ENCODE data around the gene CEP250. TPM values are rescaled to one million over a fixed set of nuclear protein-coding genes. Genes with fewer than 3 reads are reported as not detected.
"Not testable (repeated sequence)": the region's sequence is repeated elsewhere in the genome, so short reads cannot be mapped to it uniquely, and the experiment has no call there.

The CEP250 gene
- total RNA-seq, 1 donor from 2014 or later, result 55.4 TPM

DNA sequence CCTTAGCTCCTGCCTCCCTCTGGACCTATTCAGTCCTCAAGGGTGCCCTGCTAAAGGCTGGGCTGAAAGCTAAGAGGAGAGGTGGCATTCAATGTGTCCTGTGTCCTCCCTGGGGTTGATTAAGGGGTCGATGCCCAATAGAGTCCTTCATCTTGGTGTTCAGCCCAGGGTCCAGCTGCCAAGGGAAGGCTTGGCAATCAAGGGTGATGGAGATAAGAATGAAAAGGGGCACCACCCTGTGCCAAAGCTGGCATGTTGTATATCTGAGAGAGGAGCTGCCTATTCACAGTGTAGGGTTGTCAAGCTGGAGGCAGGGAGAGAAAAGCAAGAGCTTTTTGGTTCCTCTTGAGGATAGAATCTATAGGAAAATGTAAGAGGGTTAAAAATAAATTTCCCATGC, 61.7 kb downstream of the CEP250 start:
- TF ChIP-seq EZH2phosphoT487 (IDR thresholded peaks at IDR 0.05), result no peak
- TF ChIP-seq, protein P1, sequence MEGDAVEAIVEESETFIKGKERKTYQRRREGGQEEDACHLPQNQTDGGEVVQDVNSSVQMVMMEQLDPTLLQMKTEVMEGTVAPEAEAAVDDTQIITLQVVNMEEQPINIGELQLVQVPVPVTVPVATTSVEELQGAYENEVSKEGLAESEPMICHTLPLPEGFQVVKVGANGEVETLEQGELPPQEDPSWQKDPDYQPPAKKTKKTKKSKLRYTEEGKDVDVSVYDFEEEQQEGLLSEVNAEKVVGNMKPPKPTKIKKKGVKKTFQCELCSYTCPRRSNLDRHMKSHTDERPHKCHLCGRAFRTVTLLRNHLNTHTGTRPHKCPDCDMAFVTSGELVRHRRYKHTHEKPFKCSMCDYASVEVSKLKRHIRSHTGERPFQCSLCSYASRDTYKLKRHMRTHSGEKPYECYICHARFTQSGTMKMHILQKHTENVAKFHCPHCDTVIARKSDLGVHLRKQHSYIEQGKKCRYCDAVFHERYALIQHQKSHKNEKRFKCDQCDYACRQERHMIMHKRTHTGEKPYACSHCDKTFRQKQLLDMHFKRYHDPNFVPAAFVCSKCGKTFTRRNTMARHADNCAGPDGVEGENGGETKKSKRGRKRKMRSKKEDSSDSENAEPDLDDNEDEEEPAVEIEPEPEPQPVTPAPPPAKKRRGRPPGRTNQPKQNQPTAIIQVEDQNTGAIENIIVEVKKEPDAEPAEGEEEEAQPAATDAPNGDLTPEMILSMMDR (IDR thresholded peaks at IDR 0.05), result no peak
- no peak for TF ChIP-seq EZH2 (IDR thresholded peaks at IDR 0.05)
- Mint-ChIP-seq H3K4me1 (peaks cover 3% of the 10 kb centered on the region), H3K27ac (no peak overlapping the region), H3K9me3 (no peaks in the 10 kb centered on the region), H3K36me3 (peaks cover 5% of the 10 kb centered on the region), H3K4me3 (no peak overlapping the region), H3K27me3 (ENCODE audit: insufficient read depth, low read depth) (peaks cover 10% of the 10 kb centered on the region)
- Histone ChIP-seq H3K36me3 (no peaks in the 10 kb centered on the region), H3K4me2 (no peak overlapping the region), H3K9me3 (ENCODE audit: low read depth) (no peaks in the 10 kb centered on the region), H3K27me3 (no peaks in the 10 kb centered on the region), H3K9ac (no peak overlapping the region), H2AFZ (replicated peaks) (no peak overlapping the region), H3K4me1 (no peaks in the 10 kb centered on the region), H3K79me2 (ENCODE audit: low read depth) (no peaks in the 10 kb centered on the region), H4K20me1 (ENCODE audit: low read depth) (no peaks in the 10 kb centered on the region), H3K4me3 (no peak overlapping the region), H3F3A (ENCODE audit: low read depth) (no peaks in the 10 kb centered on the region), H3K27ac (no peak overlapping the region)
- no peak for DNase-seq (ENCODE audit: low spot score)

DNA sequence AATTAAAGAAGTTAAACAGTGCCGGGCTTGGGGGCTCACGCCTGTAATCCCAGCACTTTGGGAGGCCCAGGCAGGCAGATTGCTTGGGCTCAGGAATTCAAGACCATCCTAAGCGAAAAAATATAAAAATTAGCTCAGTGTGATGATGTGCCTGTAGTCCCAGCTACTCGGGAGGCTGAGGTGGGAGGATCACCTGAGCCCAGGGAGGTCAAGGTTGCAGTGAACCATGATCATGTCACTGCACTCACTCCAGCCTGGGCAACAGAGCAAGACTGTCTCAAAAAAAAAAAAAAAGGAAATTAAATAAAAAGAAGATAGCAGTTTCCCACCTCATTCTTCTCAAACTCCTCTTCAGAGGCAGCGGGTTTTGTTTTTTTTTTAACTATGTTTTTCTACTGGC, 62.4 kb downstream of the CEP250 start:
- not testable (repeated sequence) for H3K9me3 ChIP-seq (ENCODE audit: low read depth); H3K4me1 ChIP-seq; H3K4me2 ChIP-seq; H3K27ac ChIP-seq; H3K36me3 ChIP-seq; H3K4me3 ChIP-seq; H3K4me3 Mint-ChIP-seq; DNase-seq (ENCODE audit: low spot score); H4K20me1 ChIP-seq (ENCODE audit: low read depth); H3K36me3 Mint-ChIP-seq; H2AFZ ChIP-seq (replicated peaks); H3F3A ChIP-seq (ENCODE audit: low read depth); H3K4me1 Mint-ChIP-seq; H3K9me3 Mint-ChIP-seq; H3K27ac Mint-ChIP-seq; H3K9ac ChIP-seq; H3K27me3 ChIP-seq; H3K79me2 ChIP-seq (ENCODE audit: low read depth)
- H3K27me3 Mint-ChIP-seq (ENCODE audit: insufficient read depth, low read depth), result peaks cover 12% of the 10 kb centered on the region

DNA sequence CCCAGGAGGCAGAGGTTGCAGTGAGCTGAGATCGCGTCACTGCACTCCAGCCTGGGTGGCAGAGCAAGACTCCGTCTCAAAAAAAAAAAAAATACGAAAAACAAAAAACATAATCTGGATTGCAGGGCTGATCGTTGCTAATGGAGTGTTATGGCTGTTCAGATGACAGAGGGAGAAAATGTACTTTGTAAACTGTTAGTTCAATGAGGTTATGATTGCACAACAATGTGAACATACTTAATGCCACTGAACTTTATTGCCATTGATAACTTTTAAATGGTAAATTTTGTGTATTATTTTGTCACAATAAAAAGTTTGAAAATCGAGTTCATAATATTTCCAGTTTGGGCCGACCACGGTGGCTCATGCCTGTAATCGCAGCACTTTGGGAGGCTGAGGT, 63.6 kb downstream of the CEP250 start:
- Histone ChIP-seq H3K9ac (no peak overlapping the region), H4K20me1 (ENCODE audit: low read depth) (no peaks in the 10 kb centered on the region), H3K9me3 (ENCODE audit: low read depth) (no peaks in the 10 kb centered on the region), H3F3A (ENCODE audit: low read depth) (no peaks in the 10 kb centered on the region), H3K4me2 (no peak overlapping the region), H2AFZ (replicated peaks) (no peak overlapping the region), H3K4me3 (no peak overlapping the region), H3K79me2 (ENCODE audit: low read depth) (no peaks in the 10 kb centered on the region), H3K36me3 (no peaks in the 10 kb centered on the region), H3K4me1 (no peaks in the 10 kb centered on the region), H3K27me3 (no peaks in the 10 kb centered on the region), H3K27ac (no peak overlapping the region)
- no peak for TF ChIP-seq EZH2phosphoT487 (IDR thresholded peaks at IDR 0.05)
- no peak for TF ChIP-seq EZH2 (IDR thresholded peaks at IDR 0.05)
- TF ChIP-seq, protein P1 (IDR thresholded peaks at IDR 0.05), result no peak
- no peak for DNase-seq (ENCODE audit: low spot score)
- Mint-ChIP-seq H3K27me3 (ENCODE audit: insufficient read depth, low read depth) (peaks cover 18% of the 10 kb centered on the region), H3K36me3 (peaks cover 1% of the 10 kb centered on the region), H3K9me3 (no peaks in the 10 kb centered on the region), H3K4me3 (no peak overlapping the region), H3K4me1 (peaks cover 3% of the 10 kb centered on the region), H3K27ac (no peak overlapping the region)

DNA sequence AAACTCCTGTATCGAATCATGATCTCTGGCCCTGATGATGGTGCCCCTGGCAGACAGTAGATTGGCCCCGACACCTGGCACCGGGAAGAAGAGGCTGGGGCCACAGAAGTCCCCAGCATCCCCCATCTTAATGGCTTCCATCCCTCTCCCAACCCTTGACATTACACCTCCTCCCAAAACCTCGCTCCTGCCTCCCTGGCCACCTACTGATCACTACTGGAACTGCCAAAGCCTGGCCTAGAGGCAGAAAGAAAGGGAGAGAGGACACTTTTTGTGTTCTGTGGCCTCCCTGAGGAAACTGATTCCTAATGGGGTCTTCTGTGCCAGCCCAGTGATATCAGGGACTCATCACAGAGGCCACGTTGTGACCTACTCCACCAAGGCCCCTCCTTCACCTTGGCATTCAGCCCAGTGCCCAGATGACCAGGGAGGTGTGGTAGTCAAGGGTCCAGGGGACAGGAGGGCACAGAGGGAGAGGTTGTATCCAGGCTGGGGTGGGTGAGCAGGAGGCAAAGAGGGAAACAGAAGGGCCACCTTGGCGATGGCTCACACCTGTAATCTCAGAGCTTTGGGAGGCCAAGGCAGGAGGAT, 68.0 kb downstream of the CEP250 start:
- Histone ChIP-seq H3K9me3 (ENCODE audit: low read depth) (no peaks in the 10 kb centered on the region), H3K27me3 (no peaks in the 10 kb centered on the region), H3K36me3 (no peaks in the 10 kb centered on the region), H3K4me2 (no peak overlapping the region), H3F3A (ENCODE audit: low read depth) (no peaks in the 10 kb centered on the region), H3K4me3 (no peak overlapping the region), H4K20me1 (ENCODE audit: low read depth) (no peaks in the 10 kb centered on the region), H3K79me2 (ENCODE audit: low read depth) (no peaks in the 10 kb centered on the region), H3K9ac (no peak overlapping the region), H3K4me1 (no peaks in the 10 kb centered on the region), H2AFZ (replicated peaks) (peak overlapping the region; percentile 51), H3K27ac (no peak overlapping the region)
- TF ChIP-seq EZH2phosphoT487 (IDR thresholded peaks at IDR 0.05) (no peak), EZH2 (IDR thresholded peaks at IDR 0.05) (no peak)
- TF ChIP-seq, protein P1 (IDR thresholded peaks at IDR 0.05), result peak; percentile 58
- Mint-ChIP-seq H3K9me3 (peaks cover 4% of the 10 kb centered on the region), H3K27me3 (ENCODE audit: insufficient read depth, low read depth) (peaks cover 12% of the 10 kb centered on the region), H3K36me3 (peaks cover 2% of the 10 kb centered on the region), H3K4me1 (peaks cover 3% of the 10 kb centered on the region), H3K27ac (peak overlapping the region; percentile 69), H3K4me3 (no peak overlapping the region)
- peak; percentile 38 for DNase-seq (ENCODE audit: low spot score)

Data from neural progenitor cell (in vitro differentiated cells).